ENCODE data around the gene PLD3.

PLD3 gene, protein sequence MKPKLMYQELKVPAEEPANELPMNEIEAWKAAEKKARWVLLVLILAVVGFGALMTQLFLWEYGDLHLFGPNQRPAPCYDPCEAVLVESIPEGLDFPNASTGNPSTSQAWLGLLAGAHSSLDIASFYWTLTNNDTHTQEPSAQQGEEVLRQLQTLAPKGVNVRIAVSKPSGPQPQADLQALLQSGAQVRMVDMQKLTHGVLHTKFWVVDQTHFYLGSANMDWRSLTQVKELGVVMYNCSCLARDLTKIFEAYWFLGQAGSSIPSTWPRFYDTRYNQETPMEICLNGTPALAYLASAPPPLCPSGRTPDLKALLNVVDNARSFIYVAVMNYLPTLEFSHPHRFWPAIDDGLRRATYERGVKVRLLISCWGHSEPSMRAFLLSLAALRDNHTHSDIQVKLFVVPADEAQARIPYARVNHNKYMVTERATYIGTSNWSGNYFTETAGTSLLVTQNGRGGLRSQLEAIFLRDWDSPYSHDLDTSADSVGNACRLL

DNA sequence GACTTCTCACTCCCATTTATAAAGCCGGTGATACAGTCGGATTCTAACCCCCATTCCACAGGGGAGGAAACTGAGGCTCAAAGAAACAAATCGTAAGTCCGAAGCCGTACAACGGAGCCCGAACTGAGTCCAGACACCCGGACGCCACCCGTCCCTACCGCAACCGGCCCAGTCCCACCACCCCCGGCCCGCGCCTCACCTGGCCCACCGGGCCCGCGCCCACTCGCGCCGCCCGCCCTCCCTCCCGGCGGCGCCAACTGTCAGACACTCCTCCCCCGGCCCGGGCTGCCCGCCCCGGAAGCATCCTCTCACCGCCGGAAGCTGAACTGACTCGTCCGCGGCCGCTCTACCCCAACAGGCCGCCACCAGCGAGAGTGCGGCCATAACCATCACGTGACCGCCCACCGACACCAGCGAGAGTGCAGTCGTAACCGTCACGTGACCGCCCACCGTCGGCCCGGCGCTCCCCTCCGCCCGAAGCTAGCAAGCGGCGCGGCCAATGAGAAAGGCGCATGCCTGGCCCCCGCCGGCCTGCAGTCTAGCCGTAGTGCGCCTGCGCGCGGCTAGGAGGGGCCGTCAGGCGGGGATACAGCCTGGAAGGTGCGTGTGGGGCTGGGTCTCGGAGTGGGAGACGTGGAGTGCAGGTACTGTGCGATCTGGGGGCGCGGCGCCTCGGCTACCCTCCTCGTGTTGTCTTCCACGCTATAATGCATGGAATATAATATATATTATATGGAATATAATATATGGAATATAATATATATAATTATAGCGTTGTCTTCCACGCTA lies at the start of gene PLD3, which contains the start of gene C19orf47:
TSS of gene PLD3 (plus strand) at position 571 of the 789 bp plus-strand sequence. CDS start 17,789 bp downstream, outside the sequence.
TSS of gene C19orf47 (minus strand) at position 273 of the 789 bp plus-strand sequence. CDS start 6,540 bp downstream, outside the sequence.
- TF ChIP-seq, protein P1, sequence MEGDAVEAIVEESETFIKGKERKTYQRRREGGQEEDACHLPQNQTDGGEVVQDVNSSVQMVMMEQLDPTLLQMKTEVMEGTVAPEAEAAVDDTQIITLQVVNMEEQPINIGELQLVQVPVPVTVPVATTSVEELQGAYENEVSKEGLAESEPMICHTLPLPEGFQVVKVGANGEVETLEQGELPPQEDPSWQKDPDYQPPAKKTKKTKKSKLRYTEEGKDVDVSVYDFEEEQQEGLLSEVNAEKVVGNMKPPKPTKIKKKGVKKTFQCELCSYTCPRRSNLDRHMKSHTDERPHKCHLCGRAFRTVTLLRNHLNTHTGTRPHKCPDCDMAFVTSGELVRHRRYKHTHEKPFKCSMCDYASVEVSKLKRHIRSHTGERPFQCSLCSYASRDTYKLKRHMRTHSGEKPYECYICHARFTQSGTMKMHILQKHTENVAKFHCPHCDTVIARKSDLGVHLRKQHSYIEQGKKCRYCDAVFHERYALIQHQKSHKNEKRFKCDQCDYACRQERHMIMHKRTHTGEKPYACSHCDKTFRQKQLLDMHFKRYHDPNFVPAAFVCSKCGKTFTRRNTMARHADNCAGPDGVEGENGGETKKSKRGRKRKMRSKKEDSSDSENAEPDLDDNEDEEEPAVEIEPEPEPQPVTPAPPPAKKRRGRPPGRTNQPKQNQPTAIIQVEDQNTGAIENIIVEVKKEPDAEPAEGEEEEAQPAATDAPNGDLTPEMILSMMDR (IDR thresholded peaks at IDR 0.05; ENCODE audit: low read depth, low read length, poor library complexity, severe bottlenecking) = no peak
- no peak for TF ChIP-seq EZH2phosphoT487 (IDR thresholded peaks at IDR 0.05; ENCODE audit: borderline replicate concordance, low read length)
- Histone ChIP-seq H3K4me1 (ENCODE audit: control insufficient read depth, low read length) (peaks cover 13% of the 10 kb centered on the region), H3K9me3 (ENCODE audit: control insufficient read depth, insufficient read depth, low read length) (no peaks in the 10 kb centered on the region), H3K4me2 (ENCODE audit: low read length) (peak within 1 kb of the TSS; percentile 77), H3K27ac (ENCODE audit: low read depth, low read length) (peak within 1 kb of the TSS; percentile 48), H3K27me3 (ENCODE audit: control insufficient read depth, low read length) (no peaks in the 10 kb centered on the region), H3F3A (ENCODE audit: control insufficient read depth, insufficient read depth) (peaks cover 3% of the 10 kb centered on the region; the same call in 1 of the 2 replicates), H3K79me2 (ENCODE audit: control insufficient read depth, low read length) (peaks cover 48% of the 10 kb centered on the region), H3K4me3 (ENCODE audit: low read length) (peak within 1 kb of the TSS; percentile 79), H3K36me3 (ENCODE audit: control insufficient read depth, low read length) (peaks cover 14% of the 10 kb centered on the region), H4K20me1 (ENCODE audit: control insufficient read depth, insufficient read depth, low read depth, low read length) (no peaks in the 10 kb centered on the region; the same call in 1 of the 2 replicates), H3K9me2 (replicated peaks; ENCODE audit: control insufficient read depth, low read length) (no peaks in the 10 kb centered on the region)

- Histone ChIP-seq H3K79me2 (ENCODE audit: control insufficient read depth, low read length) (no peaks in the 10 kb centered on the region), H3K4me1 (ENCODE audit: control insufficient read depth, low read length) (peaks cover 3% of the 10 kb centered on the region; the same call in 1 of the 2 replicates), H3F3A (ENCODE audit: control insufficient read depth, insufficient read depth) (0 out of 2 replicates have a peak, but pooled peaks cover 2% of the 10 kb centered on the region), H3K4me2 (ENCODE audit: low read length) (no peak overlapping the region), H3K36me3 (ENCODE audit: control insufficient read depth, low read length) (no peaks in the 10 kb centered on the region), H3K9me2 (replicated peaks; ENCODE audit: control insufficient read depth, low read length) (no peaks in the 10 kb centered on the region), H3K27me3 (ENCODE audit: control insufficient read depth, low read length) (no peaks in the 10 kb centered on the region), H4K20me1 (ENCODE audit: control insufficient read depth, insufficient read depth, low read depth, low read length) (no peaks in the 10 kb centered on the region), H3K4me3 (ENCODE audit: low read length) (no peak overlapping the region), H3K9me3 (ENCODE audit: control insufficient read depth, insufficient read depth, low read length) (no peaks in the 10 kb centered on the region), H3K27ac (ENCODE audit: low read depth, low read length) (no peak overlapping the region)
- TF ChIP-seq EZH2phosphoT487 (IDR thresholded peaks at IDR 0.05; ENCODE audit: borderline replicate concordance, low read length) = no peak
- TF ChIP-seq, protein P1 (IDR thresholded peaks at IDR 0.05; ENCODE audit: low read depth, low read length, poor library complexity, severe bottlenecking) = no peak
These were observed 47.8 kb upstream of the PLD3 start for GRCh38 chr19:40300668-40301067.

- Histone ChIP-seq H3K36me3 (ENCODE audit: control insufficient read depth, low read length) (no peaks in the 10 kb centered on the region), H3F3A (ENCODE audit: control insufficient read depth, insufficient read depth) (0 out of 2 replicates have a peak, but pooled peaks cover 2% of the 10 kb centered on the region), H3K9me2 (replicated peaks; ENCODE audit: control insufficient read depth, low read length) (no peaks in the 10 kb centered on the region), H3K4me2 (ENCODE audit: low read length) (no peak overlapping the region), H4K20me1 (ENCODE audit: control insufficient read depth, insufficient read depth, low read depth, low read length) (no peaks in the 10 kb centered on the region), H3K4me1 (ENCODE audit: control insufficient read depth, low read length) (peaks cover 3% of the 10 kb centered on the region; the same call in 1 of the 2 replicates), H3K27me3 (ENCODE audit: control insufficient read depth, low read length) (no peaks in the 10 kb centered on the region), H3K27ac (ENCODE audit: low read depth, low read length) (no peak overlapping the region), H3K4me3 (ENCODE audit: low read length) (no peak overlapping the region), H3K79me2 (ENCODE audit: control insufficient read depth, low read length) (no peaks in the 10 kb centered on the region), H3K9me3 (ENCODE audit: control insufficient read depth, insufficient read depth, low read length) (no peaks in the 10 kb centered on the region)
- no peak for TF ChIP-seq EZH2phosphoT487 (IDR thresholded peaks at IDR 0.05; ENCODE audit: borderline replicate concordance, low read length)
- TF ChIP-seq, protein P1 (IDR thresholded peaks at IDR 0.05; ENCODE audit: low read depth, low read length, poor library complexity, severe bottlenecking) = no peak
These were observed 46.1 kb upstream of the PLD3 start for GRCh38 chr19:40302224-40303011.
